Liver (tissue), 9 donors: ENCODE results near the gene USP21. TPM values are rescaled to one million over a fixed set of nuclear protein-coding genes. Genes with fewer than 3 reads are reported as not detected.

ENCODE experiments used
- DNase-seq: peaks from one replicate; pipeline ENCODE4 v3.0.0-alpha.2; 2017; ENCODE audit warnings: low spot score
- H3K27ac ChIP-seq, 2 donors: one replicate each; pipeline ENCODE4 v1.7.0; 2013; ENCODE audit warnings: inconsistent platforms in 2 of 2, low read length in 2 of 2, control low read depth in 1 of 2, low read depth in 1 of 2, mild to moderate bottlenecking in 1 of 2
- H3K27me3 ChIP-seq, 4 donors: one replicate each; pipeline versions ENCODE4 v1.6.1 to v1.7.0; 2013; ENCODE audit warnings: low read length in 3 of 4, inconsistent platforms in 1 of 4, mild to moderate bottlenecking in 1 of 4, moderate library complexity in 1 of 4; ENCODE audit not compliant: control insufficient read depth in 4 of 4, insufficient read depth in 4 of 4
- H3K36me3 ChIP-seq, 4 donors: one replicate each; pipeline versions ENCODE4 v1.6.1 to v1.7.0; 2013; ENCODE audit warnings: low read length in 3 of 4, mild to moderate bottlenecking in 3 of 4, low read depth in 1 of 4, moderate library complexity in 1 of 4; ENCODE audit not compliant: control insufficient read depth in 4 of 4, insufficient read depth in 3 of 4
- H3K4me1 ChIP-seq, 4 donors: one replicate each; pipeline versions ENCODE4 v1.6.1 to v1.7.0; 2013; ENCODE audit warnings: low read length in 3 of 4, mild to moderate bottlenecking in 3 of 4, moderate library complexity in 1 of 4; ENCODE audit not compliant: control insufficient read depth in 4 of 4, insufficient read depth in 4 of 4
- H3K4me3 ChIP-seq, 3 donors: one replicate each; pipeline versions ENCODE4 v1.6.1 to v1.7.0; 2013; ENCODE audit warnings: low read length in 3 of 3, control low read depth in 1 of 3, low read depth in 1 of 3, mild to moderate bottlenecking in 1 of 3
- H3K9ac ChIP-seq, 2 donors: one replicate each; pipeline ENCODE4 v1.7.0; 2013; ENCODE audit warnings: low read length in 2 of 2, mild to moderate bottlenecking in 2 of 2, moderate library complexity in 2 of 2, control low read depth in 1 of 2, low read depth in 1 of 2
- H3K9me3 ChIP-seq, 4 donors: one replicate each; pipeline versions ENCODE4 v1.6.1 to v1.7.0; 2013; ENCODE audit warnings: low read length in 3 of 4; ENCODE audit not compliant: control insufficient read depth in 4 of 4
- EGR1 ChIP-seq, 2 donors: IDR thresholded peaks; 2 replicates each; pipeline ENCODE4 v1.6.1; 2016 to 2018; ENCODE audit warnings: antibody characterized with exemption in 2 of 2, low read depth in 2 of 2
- FOXA1 ChIP-seq: IDR thresholded peaks from 2 replicates; pipeline ENCODE4 v1.6.1; 2016; ENCODE audit warnings: antibody characterized with exemption
- FOXA2 ChIP-seq: IDR thresholded peaks from 2 replicates; pipeline ENCODE4 v1.6.1; 2016; ENCODE audit warnings: antibody characterized with exemption
- GABPA ChIP-seq, 2 donors: IDR thresholded peaks in 1 of 2; conservative IDR thresholded peaks in 1 of 2; 2 replicates each; pipeline ENCODE4 v1.6.1; 2016; ENCODE audit warnings: antibody characterized with exemption in 2 of 2, mild to moderate bottlenecking in 1 of 2, moderate library complexity in 1 of 2
- HNF4A ChIP-seq, 2 donors: conservative IDR thresholded peaks; 2 replicates each; pipeline ENCODE4 v1.6.1; 2016; ENCODE audit warnings: antibody characterized with exemption in 2 of 2, mild to moderate bottlenecking in 2 of 2
- HNF4G ChIP-seq: IDR thresholded peaks from 2 replicates; pipeline ENCODE4 v1.6.1; 2016; ENCODE audit warnings: antibody characterized with exemption
- JUND ChIP-seq, 2 donors: IDR thresholded peaks; 2 replicates each; pipeline ENCODE4 v1.6.1; 2016; ENCODE audit warnings: antibody characterized with exemption in 2 of 2
- NR2F2 ChIP-seq: IDR thresholded peaks from 2 replicates; pipeline ENCODE4 v1.6.1; 2016; ENCODE audit warnings: antibody characterized with exemption
- RAD21 ChIP-seq, 2 donors: IDR thresholded peaks; 2 replicates each; pipeline ENCODE4 v1.6.1; 2016; ENCODE audit warnings: antibody characterized with exemption in 2 of 2, mild to moderate bottlenecking in 2 of 2
- RXRA ChIP-seq, 2 donors: IDR thresholded peaks; 2 replicates each; pipeline ENCODE4 v1.6.1; 2017 to 2018; ENCODE audit warnings: antibody characterized with exemption in 2 of 2, mild to moderate bottlenecking in 1 of 2
- SP1 ChIP-seq: IDR thresholded peaks from 2 replicates; pipeline ENCODE4 v1.6.1; 2018; ENCODE audit warnings: antibody characterized with exemption, mild to moderate bottlenecking
- TAF1 ChIP-seq: conservative IDR thresholded peaks from 2 replicates; pipeline ENCODE4 v1.6.1; 2016; ENCODE audit warnings: antibody characterized with exemption, mild to moderate bottlenecking
- YY1 ChIP-seq: IDR thresholded peaks from 2 replicates; pipeline ENCODE4 v1.6.1; 2016; ENCODE audit warnings: antibody characterized with exemption, mild to moderate bottlenecking
- WGBS: extraction: QIAGEN DNeasy Blood & Tissue Kit; methylation state at CpG from one replicate; pipeline ENCODE4 v1.1.7; 2013; 5-methylcytosine and 5-hydroxymethylcytosine counted together
- polyA plus RNA-seq, 2 donors: library from polyadenylated mRNA; stranded (reverse) in 1 of 2; unstranded in 1 of 2; fragments of 200-250 nt in 1 of 2; fragments of >200 nt in 1 of 2; fragmentation: Nextera tagmentation in 1 of 2; extraction: Ambion mirVana in 1 of 2; gene quantifications; one replicate each; pipeline versions ENCODE4 v1.2.1 to v1.2.3, GENCODE V29; 2013 to 2015
- total RNA-seq, 2 donors: library from RNA; depleted of rRNA; stranded (reverse); fragments of >200 nt; gene quantifications; one replicate each; pipeline ENCODE4 v1.2.3, GENCODE V29; 2014
- TF ChIP-seq, protein P1 (sequence below): IDR thresholded peaks from 2 replicates; pipeline ENCODE4 v1.6.1; 2016; ENCODE audit warnings: antibody characterized with exemption, mild to moderate bottlenecking
- TF ChIP-seq, protein P2 (sequence below): IDR thresholded peaks from 2 replicates; pipeline ENCODE4 v1.6.1; 2016; ENCODE audit warnings: antibody characterized with exemption
- TF ChIP-seq, protein P3 (sequence below): IDR thresholded peaks from 2 replicates; pipeline ENCODE4 v1.6.1; 2016; ENCODE audit warnings: antibody characterized with exemption
- TF ChIP-seq, protein P4 (sequence below): fragments of 150-350 bp; IDR thresholded peaks from 2 replicates; pipeline ENCODE4 v1.5.1; 2017; ENCODE audit warnings: improper control_type of control experiment, low read depth, low read length; ENCODE audit not compliant: missing input control
- TF ChIP-seq, protein P5 (sequence below): IDR thresholded peaks from 2 replicates; pipeline ENCODE4 v1.6.1; 2016; ENCODE audit warnings: antibody characterized with exemption
- donor health status: healthy.
- donor health status: healthy.
- donor health status: healthy.
- donor health status: healthy.
- donor health status: healthy.

Gene USP21
- total and polyA plus RNA-seq, 4 donors = 4.1 to 9.0 (median 6.5) TPM

DNA sequence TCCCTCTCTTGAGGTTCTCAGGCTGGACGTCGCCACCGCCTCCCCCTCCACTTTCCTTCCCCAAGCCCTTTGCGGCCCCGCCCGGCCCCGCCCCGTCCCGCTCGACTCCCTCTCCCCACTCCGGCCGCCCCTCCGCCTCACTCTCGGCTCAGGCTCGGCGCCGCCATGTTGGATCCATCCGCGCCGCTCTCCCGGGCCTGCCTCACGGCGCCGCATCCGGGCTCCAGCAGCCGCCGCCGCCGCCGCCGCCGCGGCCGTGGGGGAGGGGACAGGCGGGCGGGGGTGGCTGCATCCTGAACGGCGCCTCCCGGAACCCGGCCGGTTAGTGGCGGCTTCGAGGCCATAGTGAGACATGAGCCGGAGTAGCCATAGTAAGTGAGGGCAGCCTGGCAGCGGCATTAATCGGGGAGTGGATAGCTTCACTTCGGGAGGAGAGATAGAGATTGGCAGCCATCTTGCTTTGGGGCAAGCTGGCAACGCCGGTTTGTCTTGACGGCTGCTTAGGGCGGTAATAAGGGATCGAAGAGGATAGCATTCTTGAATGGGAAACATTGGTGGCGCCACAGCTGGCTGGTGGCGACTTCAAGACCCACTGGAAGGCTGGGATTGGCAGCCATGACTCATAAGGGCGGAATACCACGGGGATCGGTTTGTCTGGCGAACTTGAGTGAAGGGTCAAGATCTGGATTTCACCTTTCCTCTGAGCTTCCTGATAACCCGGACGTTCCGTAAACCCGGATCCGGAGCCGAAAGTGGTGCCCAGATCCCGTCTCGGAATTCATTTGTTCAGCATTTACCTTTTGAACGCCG is 26.7 kb upstream of the USP21 start, which contains the start of gene DEDD:
TSS of gene DEDD (minus strand) at position 258 of the 810 bp plus-strand sequence. CDS start 8,205 bp downstream, outside the sequence.
- peak within 1 kb of the TSS; percentile 72 to 92 (median 88) for H3K4me3 ChIP-seq
- peaks cover 0 to 21% (median 16%) of the 10 kb centered on the region in 4 donors for H3K4me1 ChIP-seq
- TF ChIP-seq HNF4A (conservative IDR thresholded peaks at IDR 0.05) = no peak
- TF ChIP-seq, protein P1, sequence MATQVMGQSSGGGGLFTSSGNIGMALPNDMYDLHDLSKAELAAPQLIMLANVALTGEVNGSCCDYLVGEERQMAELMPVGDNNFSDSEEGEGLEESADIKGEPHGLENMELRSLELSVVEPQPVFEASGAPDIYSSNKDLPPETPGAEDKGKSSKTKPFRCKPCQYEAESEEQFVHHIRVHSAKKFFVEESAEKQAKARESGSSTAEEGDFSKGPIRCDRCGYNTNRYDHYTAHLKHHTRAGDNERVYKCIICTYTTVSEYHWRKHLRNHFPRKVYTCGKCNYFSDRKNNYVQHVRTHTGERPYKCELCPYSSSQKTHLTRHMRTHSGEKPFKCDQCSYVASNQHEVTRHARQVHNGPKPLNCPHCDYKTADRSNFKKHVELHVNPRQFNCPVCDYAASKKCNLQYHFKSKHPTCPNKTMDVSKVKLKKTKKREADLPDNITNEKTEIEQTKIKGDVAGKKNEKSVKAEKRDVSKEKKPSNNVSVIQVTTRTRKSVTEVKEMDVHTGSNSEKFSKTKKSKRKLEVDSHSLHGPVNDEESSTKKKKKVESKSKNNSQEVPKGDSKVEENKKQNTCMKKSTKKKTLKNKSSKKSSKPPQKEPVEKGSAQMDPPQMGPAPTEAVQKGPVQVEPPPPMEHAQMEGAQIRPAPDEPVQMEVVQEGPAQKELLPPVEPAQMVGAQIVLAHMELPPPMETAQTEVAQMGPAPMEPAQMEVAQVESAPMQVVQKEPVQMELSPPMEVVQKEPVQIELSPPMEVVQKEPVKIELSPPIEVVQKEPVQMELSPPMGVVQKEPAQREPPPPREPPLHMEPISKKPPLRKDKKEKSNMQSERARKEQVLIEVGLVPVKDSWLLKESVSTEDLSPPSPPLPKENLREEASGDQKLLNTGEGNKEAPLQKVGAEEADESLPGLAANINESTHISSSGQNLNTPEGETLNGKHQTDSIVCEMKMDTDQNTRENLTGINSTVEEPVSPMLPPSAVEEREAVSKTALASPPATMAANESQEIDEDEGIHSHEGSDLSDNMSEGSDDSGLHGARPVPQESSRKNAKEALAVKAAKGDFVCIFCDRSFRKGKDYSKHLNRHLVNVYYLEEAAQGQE = no peak
- peak; percentile 87 to 95 for TF ChIP-seq JUND (IDR thresholded peaks at IDR 0.05)
- peak; percentile 72 for TF ChIP-seq TAF1
- peak; percentile 44 to 76 for TF ChIP-seq GABPA (IDR thresholded peaks at IDR 0.05 in 1 of 2, conservative IDR thresholded peaks at IDR 0.05 in 1 of 2)
- TF ChIP-seq NR2F2 = peak; percentile 97
- TF ChIP-seq HNF4G = no peak
- TF ChIP-seq, protein P2, sequence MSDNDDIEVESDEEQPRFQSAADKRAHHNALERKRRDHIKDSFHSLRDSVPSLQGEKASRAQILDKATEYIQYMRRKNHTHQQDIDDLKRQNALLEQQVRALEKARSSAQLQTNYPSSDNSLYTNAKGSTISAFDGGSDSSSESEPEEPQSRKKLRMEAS = peak; percentile 82
- peak; percentile 100 for TF ChIP-seq YY1
- TF ChIP-seq RAD21 (IDR thresholded peaks at IDR 0.05) = peak in 1 of 2 donors; percentile 19
- TF ChIP-seq RXRA (IDR thresholded peaks at IDR 0.05) = peak; percentile 68 to 76
- peak; percentile 54 for TF ChIP-seq SP1
- peak; percentile 54 to 71 for TF ChIP-seq EGR1 (IDR thresholded peaks at IDR 0.05; ENCODE audit: low read depth in 2 of 2)
- no peak for TF ChIP-seq FOXA2
- TF ChIP-seq, protein P3, sequence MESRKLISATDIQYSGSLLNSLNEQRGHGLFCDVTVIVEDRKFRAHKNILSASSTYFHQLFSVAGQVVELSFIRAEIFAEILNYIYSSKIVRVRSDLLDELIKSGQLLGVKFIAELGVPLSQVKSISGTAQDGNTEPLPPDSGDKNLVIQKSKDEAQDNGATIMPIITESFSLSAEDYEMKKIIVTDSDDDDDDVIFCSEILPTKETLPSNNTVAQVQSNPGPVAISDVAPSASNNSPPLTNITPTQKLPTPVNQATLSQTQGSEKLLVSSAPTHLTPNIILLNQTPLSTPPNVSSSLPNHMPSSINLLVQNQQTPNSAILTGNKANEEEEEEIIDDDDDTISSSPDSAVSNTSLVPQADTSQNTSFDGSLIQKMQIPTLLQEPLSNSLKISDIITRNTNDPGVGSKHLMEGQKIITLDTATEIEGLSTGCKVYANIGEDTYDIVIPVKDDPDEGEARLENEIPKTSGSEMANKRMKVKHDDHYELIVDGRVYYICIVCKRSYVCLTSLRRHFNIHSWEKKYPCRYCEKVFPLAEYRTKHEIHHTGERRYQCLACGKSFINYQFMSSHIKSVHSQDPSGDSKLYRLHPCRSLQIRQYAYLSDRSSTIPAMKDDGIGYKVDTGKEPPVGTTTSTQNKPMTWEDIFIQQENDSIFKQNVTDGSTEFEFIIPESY = peak; percentile 34
- no peak for TF ChIP-seq FOXA1
- TF ChIP-seq, protein P4, sequence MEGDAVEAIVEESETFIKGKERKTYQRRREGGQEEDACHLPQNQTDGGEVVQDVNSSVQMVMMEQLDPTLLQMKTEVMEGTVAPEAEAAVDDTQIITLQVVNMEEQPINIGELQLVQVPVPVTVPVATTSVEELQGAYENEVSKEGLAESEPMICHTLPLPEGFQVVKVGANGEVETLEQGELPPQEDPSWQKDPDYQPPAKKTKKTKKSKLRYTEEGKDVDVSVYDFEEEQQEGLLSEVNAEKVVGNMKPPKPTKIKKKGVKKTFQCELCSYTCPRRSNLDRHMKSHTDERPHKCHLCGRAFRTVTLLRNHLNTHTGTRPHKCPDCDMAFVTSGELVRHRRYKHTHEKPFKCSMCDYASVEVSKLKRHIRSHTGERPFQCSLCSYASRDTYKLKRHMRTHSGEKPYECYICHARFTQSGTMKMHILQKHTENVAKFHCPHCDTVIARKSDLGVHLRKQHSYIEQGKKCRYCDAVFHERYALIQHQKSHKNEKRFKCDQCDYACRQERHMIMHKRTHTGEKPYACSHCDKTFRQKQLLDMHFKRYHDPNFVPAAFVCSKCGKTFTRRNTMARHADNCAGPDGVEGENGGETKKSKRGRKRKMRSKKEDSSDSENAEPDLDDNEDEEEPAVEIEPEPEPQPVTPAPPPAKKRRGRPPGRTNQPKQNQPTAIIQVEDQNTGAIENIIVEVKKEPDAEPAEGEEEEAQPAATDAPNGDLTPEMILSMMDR = no peak
- TF ChIP-seq, protein P5, sequence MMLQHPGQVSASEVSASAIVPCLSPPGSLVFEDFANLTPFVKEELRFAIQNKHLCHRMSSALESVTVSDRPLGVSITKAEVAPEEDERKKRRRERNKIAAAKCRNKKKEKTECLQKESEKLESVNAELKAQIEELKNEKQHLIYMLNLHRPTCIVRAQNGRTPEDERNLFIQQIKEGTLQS = peak; percentile 80
- WGBS = 1% methylated on average over 68 of the region's 68 CpGs
- H3K9ac ChIP-seq = peak within 1 kb of the TSS; percentile 48 to 89
- H3K27me3 ChIP-seq = no peaks in the 10 kb centered on the region
- DNase-seq = peak; percentile 85
- H3K36me3 ChIP-seq = peaks cover 0 to 16% (median 11%) of the 10 kb centered on the region in 4 donors
- peak within 1 kb of the TSS; percentile 92 to 99 for H3K27ac ChIP-seq
- no peaks in the 10 kb centered on the region for H3K9me3 ChIP-seq
